Breast epithelium (tissue), 3 donors: ENCODE data around the gene FRMD4A.

ENCODE experiments used
- POLR2A ChIP-seq: fragments of 450-650 bp; IDR thresholded peaks from one replicate; pipeline ENCODE4 v1.6.1; 2016; ENCODE audit warnings: antibody characterized with exemption, mild to moderate bottlenecking, moderate library complexity
- POLR2AphosphoS5 ChIP-seq, 3 donors: sonication (generic); formaldehyde crosslinking; IDR thresholded peaks; one replicate each; pipeline ENCODE4 v1.6.1; 2017; ENCODE audit warnings: antibody characterized with exemption in 3 of 3

- TF ChIP-seq POLR2A: no peak
- no peak for TF ChIP-seq POLR2AphosphoS5 (IDR thresholded peaks at IDR 0.05)
Measured at GRCh38 chr10:13959443-13960359, 371.0 kb downstream of the FRMD4A start.
